DMS53 (cell line): ENCODE measurements around the gene SINHCAF.
"Not testable (repeated sequence)": the region's sequence is repeated elsewhere in the genome, so short reads cannot be mapped to it uniquely, and the experiment has no call there.

Experiments used
- DNase-seq: peaks from one replicate; lab custom pipeline; 2025; lab: John Stamatoyannopoulos, UW

Gene SINHCAF

GRCh38 chr12:31325877-31326631 lies at the start of gene SINHCAF:
Gene SINHCAF, minus strand, starts transcription at chr12:31326150. Its CDS starts 27,946 bp downstream, at chr12:31298204.
- DNase-seq = peak; percentile 100

GRCh38 chr12:31375422-31375821 lies 49.5 kb upstream of the SINHCAF start:
- not testable (repeated sequence) for DNase-seq

- peak; percentile 45 for DNase-seq
Observed at GRCh38 chr12:31371256-31371620, 45.3 kb upstream of the SINHCAF start.

GRCh38 chr12:31370531-31371255 lies 44.7 kb upstream of the SINHCAF start:
- peak; percentile 69 for DNase-seq

GRCh38 chr12:31369712-31370521 lies 44.0 kb upstream of the SINHCAF start:
- peak; percentile 96 for DNase-seq

GRCh38 chr12:31368666-31369361 lies 42.9 kb upstream of the SINHCAF start:
- DNase-seq = peak; percentile 62

GRCh38 chr12:31366104-31366621 lies 40.2 kb upstream of the SINHCAF start:
- no peak for DNase-seq

GRCh38 chr12:31363831-31364230 lies 37.9 kb upstream of the SINHCAF start:
- no peak for DNase-seq

- DNase-seq = peak; percentile 40
Observed at GRCh38 chr12:31363416-31363809, 37.5 kb upstream of the SINHCAF start.

GRCh38 chr12:31362759-31363415 lies 36.9 kb upstream of the SINHCAF start:
- DNase-seq = peak; percentile 75

GRCh38 chr12:31362115-31362758 lies 36.3 kb upstream of the SINHCAF start:
- peak; percentile 75 for DNase-seq

- no peak for DNase-seq
Observed at GRCh38 chr12:31361730-31362114, 35.8 kb upstream of the SINHCAF start.

- no peak for DNase-seq
Observed at GRCh38 chr12:31355747-31356107, 29.8 kb upstream of the SINHCAF start.

- DNase-seq = no peak
Observed at GRCh38 chr12:31353750-31354708, 28.1 kb upstream of the SINHCAF start.

GRCh38 chr12:31346267-31346666 lies 20.3 kb upstream of the SINHCAF start:
- DNase-seq = no peak

GRCh38 chr12:31343139-31343538 lies 17.2 kb upstream of the SINHCAF start:
- no peak for DNase-seq

GRCh38 chr12:31342286-31342685 lies 16.3 kb upstream of the SINHCAF start:
- no peak for DNase-seq

GRCh38 chr12:31339831-31340622 lies 14.1 kb upstream of the SINHCAF start:
- DNase-seq = peak; percentile 57

- no peak for DNase-seq
Observed at GRCh38 chr12:31337952-31338351, 12.0 kb upstream of the SINHCAF start.
